Right hindlimb (tissue), 1 donor: ENCODE data around the gene KCNMB3.
"Not testable (repeated sequence)": the region's sequence is repeated elsewhere in the genome, so short reads cannot be mapped to it uniquely, and the experiment has no call there.

Experiments used
- DNase-seq: peaks from one replicate; pipeline ENCODE4 v3.0.0-alpha.2; 2018

Gene KCNMB3, protein sequence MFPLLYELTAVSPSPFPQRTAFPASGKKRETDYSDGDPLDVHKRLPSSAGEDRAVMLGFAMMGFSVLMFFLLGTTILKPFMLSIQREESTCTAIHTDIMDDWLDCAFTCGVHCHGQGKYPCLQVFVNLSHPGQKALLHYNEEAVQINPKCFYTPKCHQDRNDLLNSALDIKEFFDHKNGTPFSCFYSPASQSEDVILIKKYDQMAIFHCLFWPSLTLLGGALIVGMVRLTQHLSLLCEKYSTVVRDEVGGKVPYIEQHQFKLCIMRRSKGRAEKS

DNA sequence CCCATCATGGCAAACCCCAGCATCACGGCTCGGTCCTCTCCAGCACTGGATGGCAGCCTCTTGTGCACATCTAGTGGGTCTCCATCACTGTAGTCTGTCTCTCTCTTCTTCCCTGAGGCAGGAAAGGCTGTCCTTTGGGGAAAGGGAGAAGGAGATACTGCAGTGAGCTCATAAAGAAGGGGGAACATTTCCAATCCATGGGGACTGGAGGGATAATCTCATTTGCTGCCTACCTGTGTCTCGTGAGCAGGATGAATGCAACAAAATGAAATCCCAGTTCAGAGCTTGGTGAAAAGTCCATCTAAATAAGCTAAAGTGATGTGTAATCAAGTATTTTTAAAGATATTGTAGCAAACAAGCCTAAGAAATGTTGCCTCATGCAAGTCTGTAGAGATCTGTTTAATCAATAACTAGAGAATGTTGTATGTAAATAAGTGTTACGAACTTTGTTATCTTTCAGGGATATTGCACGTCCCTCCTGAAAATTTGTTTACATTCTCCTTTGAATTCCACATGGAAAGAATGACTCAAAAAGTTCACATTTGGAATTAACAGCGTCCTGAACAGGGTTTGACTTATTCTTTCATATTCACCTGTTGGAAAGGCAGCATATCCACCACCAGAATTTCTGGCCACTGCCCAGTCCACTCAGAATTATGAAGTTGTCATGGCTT is at the start of gene KCNMB3:
Gene KCNMB3, minus strand, starts transcription at position 312 of the 674 bp plus-strand sequence. Its CDS starts 124 bp downstream, at position 188.
- DNase-seq = no peak

DNA sequence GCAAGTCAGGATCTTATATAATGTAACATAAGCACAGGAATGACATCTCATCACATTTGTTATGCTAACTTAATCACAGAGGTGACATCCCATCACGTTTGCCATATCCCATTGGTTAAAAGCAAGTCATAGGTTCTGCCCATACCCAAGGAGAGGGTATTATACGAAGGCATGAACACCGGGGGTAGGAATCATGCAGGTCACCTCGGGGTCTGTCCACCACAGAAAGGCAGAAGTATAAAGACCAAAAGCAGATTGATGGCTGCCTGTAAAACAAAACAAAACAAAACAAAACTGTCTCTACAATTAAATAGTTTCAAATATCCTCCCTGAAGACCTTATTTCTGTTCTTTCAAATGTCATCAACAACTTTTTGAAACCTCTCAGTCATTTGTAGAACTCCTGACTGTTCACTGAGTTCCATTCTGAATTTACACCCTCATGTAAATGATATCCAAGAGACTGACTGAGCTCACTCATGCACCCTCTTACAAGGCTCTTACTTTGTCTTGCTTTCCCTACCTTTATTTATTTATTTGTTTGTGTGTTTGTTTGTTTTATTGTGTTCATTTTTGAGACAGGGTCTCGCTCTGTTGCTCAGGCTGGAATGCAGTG is 49.2 kb upstream of the KCNMB3 start:
- DNase-seq = no peak

DNA sequence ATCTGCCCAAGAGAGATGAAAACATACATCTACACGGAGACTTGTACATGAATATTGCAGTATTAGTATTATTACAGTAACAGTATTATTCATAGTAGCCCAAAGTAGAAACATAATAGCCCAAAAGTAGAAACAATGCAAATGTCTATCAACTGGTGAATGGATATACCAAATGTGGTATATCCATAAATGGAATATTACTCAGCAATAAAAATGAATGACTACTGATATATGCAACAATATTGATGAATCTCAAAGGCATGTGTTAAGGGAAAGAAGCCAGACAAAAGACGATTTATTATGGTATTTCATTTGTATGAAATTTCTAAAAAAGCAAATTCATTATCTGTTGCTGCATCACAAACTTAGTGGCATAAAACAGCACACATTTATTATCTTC is 48.4 kb upstream of the KCNMB3 start:
- no peak for DNase-seq

DNA sequence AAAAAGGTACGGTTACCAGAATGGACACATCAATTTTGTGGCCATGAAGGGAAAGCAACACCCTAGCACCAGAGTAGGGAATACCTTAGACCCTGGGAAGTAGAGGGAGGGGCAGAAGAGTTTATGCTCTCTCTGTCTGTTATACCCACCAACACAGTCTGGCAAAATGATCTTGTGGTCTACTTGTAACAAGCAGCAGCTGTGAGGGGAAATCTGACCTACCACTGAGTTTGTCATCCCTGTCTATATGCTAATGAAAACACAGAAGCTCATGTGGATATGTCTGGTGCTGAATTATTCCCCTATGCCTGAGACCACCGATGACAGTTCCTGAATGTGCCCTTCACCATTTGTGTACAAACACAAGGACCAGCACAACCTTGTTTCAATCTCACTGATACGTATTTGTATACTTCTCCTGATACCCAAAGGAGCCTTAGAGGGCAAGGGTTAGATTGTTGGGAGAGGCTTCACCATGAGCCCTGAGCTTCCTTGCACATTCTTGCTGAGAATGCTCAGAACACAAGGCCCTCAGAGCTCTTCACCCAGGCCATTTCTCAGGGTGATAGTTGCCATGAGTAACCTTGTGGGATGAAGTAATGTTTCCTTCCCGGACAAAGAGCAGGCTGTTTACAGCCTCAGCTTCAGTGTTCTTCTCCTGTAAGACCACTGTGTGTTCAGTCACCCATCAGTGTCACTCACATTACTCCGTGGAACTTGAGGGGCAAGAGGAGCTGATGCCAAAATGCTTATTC is 47.2 kb upstream of the KCNMB3 start:
- no peak for DNase-seq

DNA sequence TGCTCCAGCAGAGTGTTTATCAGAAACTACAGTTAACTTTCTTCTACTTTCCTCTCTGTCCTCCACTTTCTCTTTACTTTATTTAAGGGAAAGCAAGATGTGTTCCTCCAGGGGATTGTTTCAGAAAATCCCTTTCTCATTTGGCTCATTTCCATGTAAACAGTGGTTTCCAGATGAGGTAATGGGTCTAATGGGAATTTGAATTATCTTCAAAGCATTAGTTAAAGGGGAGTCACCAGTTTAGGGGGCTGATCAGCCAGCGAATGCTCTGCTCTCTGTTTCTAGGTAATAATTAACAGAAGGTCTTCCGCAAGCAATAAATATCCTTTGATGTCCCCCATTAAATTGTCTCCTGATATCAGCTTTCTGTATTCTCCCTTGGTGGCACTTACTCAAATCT is 41.5 kb upstream of the KCNMB3 start:
- no peak for DNase-seq

DNA sequence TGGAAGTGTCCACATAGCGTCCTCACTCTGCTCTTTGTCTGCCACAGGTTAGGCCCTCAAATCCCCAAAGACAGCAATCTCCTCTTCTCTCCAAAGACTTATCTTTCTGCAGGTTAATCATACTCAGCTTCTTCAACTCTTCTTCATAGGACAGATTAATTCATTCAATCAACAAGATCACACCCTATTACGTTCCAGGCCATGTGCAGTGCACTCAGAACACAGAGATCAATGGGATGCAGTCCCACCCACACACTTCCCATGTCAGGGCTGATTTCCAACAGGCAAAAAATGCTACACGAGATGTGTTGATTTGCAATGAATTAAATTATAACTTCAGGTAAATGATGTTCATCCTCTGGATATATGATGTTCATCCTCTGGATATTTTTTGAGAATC is 38.4 kb upstream of the KCNMB3 start:
- no peak for DNase-seq

DNA sequence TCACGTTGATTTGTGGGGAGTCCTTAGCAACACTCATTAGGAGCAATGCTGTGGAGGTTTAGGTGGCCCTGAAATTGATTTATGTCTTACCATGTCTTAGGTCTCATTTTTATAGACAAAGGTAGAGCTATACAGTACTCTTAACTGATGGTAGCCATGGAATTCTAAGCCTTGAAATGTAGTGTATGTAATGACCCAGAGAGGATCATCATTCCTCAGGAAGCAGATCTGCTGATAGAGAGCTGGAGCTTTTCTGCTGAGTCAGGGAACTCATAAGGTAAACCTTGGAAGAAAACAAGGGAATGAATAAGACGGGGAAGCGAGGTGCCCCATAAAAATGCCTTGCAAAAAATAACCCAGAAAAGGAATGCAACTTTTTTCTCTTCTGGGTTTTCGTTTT is 37.9 kb upstream of the KCNMB3 start:
- no peak for DNase-seq

DNA sequence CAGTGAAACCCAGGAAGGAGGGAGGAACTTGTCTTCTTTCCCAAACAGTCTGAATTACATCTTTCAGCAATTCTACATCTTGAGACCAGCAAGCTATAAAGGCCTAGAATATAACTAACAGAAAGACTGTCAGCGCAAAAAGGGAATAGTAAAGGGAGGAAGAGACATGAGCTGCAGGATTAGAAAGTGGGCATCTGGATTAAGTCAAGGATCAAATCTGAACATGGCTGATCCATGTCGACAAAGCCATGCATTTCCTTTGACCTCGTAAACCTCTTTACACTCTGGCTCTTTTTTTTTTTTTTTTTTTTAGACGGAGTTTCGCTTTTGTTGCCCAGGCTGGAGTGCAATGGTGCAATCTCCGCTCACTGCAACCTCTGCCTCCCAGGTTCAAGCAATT is 35.4 kb upstream of the KCNMB3 start:
- no peak for DNase-seq

DNA sequence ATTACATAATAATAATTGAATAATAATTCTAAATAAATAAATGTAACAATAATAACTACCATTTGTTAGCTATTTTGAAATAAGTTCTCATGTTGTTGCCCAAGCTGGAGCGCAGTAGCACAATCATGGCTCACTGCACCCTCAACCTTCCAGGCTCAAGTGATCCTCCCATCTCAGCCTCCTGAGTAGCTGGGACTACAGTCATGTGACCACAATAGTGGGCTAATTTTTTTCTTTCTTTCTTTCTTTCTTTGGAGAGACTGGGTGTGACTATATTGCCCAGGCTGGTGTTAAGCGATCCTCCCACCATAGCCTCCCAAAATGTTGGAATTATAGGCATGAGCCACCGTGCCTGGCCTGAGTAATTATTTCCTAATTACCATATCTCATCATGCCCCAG is 30.9 kb upstream of the KCNMB3 start:
- DNase-seq = no peak

DNA sequence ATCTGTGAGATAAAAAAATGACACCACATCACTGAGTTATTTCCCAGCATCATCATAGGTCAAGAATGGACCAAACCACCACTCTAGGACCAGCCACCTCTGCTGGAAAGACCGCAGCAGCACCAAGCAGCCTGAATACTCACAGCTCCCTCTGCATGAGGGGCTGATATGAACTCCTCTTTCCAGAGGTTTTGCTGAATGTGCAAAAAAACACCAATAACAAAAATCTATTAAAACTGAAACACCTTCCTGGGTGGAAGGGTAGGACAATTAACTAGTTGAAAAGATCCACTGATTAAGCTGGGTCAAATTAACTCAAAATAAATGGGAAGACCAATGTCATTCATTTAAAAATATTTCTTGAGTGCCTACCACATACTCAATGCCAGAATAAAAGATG is 28.9 kb upstream of the KCNMB3 start:
- DNase-seq = no peak

DNA sequence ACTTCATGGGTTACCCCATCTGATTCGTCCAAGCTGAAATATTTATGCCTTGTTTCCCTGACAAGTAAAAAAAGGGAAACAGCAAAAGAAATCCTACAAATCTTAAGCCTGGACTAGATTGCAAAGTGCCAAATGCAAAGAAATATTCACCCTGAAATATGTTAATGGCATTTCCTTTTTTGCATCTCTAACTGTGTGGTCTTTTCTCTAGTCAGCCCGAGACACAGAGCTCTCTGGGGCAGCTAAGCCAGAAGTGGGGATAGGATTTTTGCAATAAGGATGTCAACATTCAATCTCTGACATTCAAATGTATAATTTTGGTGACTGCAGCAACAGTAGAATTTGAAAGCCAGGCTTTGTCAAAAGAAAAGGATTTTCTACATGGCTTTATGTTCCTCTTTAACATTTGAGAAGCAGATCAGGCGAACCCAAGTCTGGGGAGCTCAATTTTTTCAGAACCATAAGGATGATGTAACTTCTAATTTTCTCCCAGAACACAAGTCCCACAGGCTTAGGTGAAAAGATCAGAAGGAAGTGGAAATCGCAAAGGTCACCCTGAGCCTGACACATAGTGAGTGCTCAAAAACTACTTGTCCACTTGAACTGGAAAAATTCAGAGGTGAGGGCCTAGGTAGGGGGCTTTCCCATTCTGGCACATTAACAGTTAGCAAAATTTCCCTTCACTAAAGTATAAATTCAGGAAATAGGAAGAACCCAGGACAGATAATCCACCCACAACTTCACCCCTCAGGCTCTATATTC is 28.2 kb upstream of the KCNMB3 start:
- DNase-seq = no peak

DNA sequence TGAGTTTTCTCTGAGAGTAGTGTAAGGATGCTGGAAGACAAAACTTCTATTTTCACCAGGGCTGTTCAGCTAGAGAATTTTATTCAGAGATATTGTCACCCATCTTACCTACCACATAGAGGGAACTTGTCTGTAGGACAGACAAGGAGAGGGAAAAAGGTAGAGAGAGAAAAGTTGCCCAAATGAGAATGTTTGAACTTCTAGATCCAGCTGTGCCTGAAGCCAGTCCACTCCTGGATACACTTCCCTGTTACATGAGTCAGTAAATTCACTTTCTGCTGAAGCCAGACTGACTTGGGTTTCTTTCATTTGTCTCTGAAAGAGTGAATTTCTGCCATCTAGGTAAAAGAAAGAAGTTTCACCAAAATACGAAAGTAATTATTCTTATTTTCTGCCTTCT is 27.2 kb upstream of the KCNMB3 start:
- no peak for DNase-seq

DNA sequence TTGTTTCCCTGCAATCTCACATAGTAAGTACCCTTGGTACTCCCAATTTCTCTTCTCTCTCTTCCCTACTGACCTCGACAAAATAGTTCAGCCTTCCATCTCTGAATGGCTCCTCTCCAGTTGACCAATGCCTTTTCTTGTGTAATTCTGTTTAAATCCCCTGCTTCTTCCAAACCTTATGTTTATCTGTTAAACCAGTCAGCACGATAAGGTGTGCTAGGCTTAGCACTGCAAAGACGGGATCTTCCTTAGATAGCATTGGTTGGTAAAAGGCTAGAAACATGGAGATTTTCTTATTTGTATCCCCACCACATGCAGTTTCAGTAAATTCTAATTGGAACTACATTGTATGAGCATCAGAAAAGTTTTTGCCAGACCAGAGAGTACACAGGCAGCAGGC is 25.8 kb upstream of the KCNMB3 start:
- no peak for DNase-seq

DNA sequence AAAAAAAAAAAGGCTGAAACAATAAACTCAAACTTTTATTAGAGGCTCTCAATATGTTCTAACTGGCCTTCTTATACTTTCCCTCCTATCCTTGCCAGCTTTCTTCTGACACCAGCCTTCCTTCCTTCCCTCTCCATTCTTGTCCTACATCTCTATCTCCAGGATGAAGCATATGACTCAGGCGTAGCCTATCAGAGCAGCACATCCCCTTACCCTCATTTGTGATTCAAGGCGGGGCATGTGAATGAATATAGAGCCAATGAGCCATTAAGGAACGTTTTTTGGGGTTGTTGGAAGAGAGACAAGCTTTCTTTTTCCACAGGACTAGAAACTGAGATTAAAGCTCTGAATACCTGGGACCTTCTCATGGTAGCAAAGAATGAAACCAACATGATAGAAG is 25.1 kb upstream of the KCNMB3 start:
- no peak for DNase-seq

DNA sequence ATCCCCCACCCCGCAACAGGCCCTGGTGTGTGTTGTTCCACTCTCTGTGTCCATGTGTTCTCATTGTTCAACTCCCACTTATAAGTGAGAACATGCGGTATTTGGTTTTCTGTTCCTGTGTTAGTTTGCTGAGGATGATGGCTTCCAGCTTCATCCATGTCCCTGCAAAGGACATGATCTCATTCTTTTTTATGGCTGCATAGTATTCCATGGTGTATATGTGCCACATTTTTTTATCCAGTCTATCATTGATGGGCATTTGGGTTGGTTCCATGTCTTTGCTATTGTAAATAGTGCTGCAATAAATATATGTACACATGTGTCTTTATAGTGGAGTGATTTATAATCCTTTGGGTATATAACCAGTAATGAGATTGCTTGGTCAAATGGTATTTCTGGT is 23.5 kb upstream of the KCNMB3 start:
- not testable (repeated sequence) for DNase-seq

DNA sequence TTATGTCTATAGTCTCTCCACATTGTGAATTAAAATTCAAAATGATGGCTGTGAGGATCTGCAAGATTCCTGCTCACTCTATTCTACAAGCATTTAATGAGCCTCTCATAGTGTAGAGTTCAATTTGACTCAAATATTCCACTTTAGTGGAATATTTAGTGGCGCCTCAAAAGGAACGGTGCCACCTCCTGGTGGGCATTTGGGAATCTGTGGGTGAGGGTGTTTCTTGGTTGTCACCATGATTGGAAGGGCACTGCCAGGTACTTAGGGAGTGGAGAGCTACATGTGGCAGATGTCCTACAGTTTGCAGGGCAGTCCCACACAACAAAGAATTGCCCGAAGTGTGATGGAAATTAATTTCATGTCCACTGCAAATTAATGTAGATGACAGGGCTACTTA is 21.5 kb upstream of the KCNMB3 start:
- DNase-seq = no peak

DNA sequence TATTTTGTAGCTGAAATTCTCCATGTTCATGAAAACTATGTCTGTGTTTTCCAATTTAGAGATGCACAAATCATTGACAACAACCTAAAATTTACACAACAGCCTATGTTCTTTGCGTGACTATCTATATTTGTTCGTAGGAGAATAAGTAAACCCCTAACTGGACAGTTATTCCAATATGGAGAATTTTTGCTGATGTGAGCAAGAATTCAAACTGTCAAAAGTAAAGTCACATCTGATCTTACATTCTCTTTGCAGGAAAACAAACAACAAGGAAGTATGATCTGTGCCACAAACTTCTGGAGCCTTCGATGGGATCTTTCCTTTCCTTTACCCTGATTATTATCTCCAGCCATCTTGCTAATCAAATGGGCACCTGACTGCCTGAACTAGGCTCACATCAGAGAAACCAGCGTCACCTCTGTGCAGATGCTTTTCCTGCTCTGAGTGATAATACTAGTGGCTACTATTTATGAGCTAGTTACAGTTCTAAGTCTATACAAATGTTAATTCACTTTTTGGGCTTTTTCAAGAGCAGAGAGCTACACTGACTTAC is 18.3 kb upstream of the KCNMB3 start:
- DNase-seq = no peak

DNA sequence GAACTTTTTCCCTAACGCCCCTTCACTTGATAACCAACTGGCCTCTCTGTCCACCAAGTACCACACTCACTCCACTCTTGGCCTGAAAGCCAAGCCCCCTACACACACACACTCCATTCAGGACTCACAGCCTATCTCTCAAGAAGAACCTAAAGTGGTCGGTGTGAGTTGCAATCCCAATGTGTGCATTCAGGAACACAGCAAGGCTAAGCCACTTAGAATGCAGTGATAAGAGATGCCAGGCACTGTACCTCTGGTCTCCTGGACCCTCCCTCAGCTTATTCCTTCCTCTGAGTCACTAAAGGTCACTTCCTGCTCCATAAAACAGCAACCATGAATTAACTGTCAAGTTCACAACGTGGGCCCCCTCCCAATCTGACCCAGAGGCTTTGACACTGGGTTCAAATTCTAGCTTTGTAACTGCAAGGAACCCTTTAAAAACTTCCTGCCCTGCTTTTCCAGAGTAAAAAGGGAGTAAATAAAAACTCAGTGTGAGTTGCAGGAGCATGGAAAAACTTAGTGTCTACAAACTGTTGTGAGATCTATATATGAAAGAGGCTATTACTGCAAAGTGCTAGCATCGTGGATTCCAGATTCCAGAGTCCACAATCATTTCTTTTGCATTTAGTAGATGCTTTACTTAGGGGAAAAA is 17.6 kb upstream of the KCNMB3 start:
- no peak for DNase-seq

DNA sequence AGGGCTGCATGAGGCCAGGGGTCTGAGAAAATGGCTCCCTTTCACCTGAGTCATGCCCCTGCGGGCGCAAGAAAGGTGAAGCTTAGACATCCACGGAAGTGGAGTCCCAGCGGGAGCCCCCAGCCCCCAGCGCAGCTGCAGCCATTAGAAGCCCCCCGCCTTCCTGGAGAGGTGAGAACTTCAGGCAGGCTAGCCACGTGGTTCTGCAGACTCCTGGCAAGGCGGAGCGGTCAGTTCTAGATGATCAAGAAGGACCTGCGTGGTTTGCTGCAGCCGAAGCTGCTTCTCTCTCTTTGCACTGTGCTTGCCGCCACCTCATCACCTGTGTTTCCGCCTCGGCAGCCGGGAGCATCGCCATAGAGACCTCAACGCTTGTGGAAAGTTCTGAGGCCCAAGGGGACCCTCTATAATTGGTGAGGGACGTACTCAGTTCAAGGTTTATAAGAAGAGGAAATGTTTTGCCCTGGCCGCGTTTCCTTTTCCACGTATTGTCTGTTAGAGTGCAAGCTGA is 15.8 kb upstream of the KCNMB3 start:
- DNase-seq = peak; percentile 44

DNA sequence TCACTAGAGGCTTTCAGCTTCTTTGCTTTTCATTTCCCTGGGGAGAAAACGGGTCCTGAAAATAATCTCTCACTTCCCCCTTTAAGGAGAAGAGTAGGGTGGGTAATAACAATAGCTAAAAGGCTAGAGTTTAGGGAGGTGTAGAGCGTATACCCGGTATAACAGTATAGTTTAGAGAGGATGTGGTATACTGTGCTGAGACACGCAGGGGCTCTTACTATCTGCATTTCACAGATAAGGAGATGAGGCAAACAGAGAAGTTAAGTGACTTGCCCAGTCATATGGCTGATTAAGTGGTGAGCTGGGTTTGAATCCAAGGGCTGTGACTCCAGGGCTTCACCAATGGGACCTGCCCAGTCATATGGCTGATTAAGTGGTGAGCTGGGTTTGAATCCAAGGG is 15.0 kb upstream of the KCNMB3 start:
- no peak for DNase-seq

DNA sequence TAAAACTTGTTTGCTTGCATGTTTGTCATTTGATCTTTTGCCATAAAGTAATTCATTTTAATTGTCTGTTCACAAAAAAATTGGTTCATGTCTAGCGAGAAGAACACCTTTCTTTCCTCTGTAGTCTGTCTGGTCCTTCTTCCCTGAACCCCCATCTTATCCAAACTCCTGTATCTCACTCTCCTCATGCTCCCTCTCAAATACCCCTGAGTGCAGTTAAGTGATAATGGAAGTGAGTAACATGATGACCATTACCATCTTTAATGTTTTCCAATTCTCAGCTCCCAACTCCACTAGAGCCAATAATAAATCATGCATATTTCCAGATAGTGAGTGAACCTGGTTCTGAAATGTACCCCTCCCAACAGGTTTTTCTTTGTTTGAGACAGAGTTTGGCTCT is 14.2 kb upstream of the KCNMB3 start:
- DNase-seq = no peak

DNA sequence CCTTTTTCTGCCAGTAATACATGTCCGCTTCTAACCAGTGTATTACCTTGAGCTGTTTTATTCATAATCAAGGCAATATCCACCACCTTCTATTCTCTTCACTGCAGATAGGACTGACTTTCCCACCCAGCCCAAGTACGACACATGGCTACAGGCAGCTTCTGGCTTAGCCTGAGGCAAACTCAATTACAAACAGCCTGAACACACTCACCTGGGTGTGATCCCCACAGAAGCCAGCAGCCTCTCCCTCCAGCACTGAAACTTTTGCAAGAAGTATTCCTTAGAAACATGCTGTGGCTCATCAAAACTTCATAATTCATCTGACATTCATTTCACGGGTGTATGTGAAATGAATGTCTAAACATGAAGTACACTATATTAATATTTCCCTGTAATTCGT is 13.5 kb upstream of the KCNMB3 start:
- DNase-seq = no peak
